CD14-positive monocyte (primary cell): ENCODE data around the gene PNMA1. TPM values are rescaled to one million over a fixed set of nuclear protein-coding genes. Genes with fewer than 3 reads are reported as not detected.

Experiments
- DNase-seq, 3 donors: peaks; one replicate each; pipeline ENCODE4 v3.0.0-alpha.2; 2011 to 2022
- H2AFZ ChIP-seq: 2 replicates; pipeline ENCODE4 v1.6.0; 2012; ENCODE audit warnings: mild to moderate bottlenecking, low read depth, low read length, inconsistent platforms; ENCODE audit not compliant: insufficient read depth, poor library complexity, severe bottlenecking
- H3K27ac ChIP-seq, 2 donors: 1 replicate in 1 of 2; 2 replicates in 1 of 2; pipeline ENCODE4 v1.5.1; 2012 to 2013; ENCODE audit warnings: low read length in 2 of 2, control low read depth in 1 of 2, inconsistent platforms in 1 of 2, low read depth in 1 of 2, mild to moderate bottlenecking in 1 of 2
- H3K27me3 ChIP-seq, 2 donors: one replicate each; pipeline versions ENCODE4 v1.6.0 to v1.6.1; 2011 to 2013; ENCODE audit warnings: low read length in 2 of 2; ENCODE audit not compliant: control insufficient read depth in 2 of 2, insufficient read depth in 2 of 2
- H3K36me3 ChIP-seq, 2 donors: replicated peaks in 1 of 2; 1 replicate in 1 of 2; 2 replicates in 1 of 2; pipeline versions ENCODE4 v1.5.1 to v1.6.1; 2012 to 2013; ENCODE audit warnings: low read length in 2 of 2, control low read depth in 1 of 2, inconsistent platforms in 1 of 2, mild to moderate bottlenecking in 1 of 2; ENCODE audit not compliant: insufficient read depth in 2 of 2, control insufficient read depth in 1 of 2
- H3K4me1 ChIP-seq, 2 donors: 1 replicate in 1 of 2; 2 replicates in 1 of 2; pipeline versions ENCODE4 v1.5.1 to v1.6.1; 2012 to 2013; ENCODE audit warnings: low read length in 2 of 2, control low read depth in 1 of 2, inconsistent platforms in 1 of 2, mild to moderate bottlenecking in 1 of 2, moderate library complexity in 1 of 2; ENCODE audit not compliant: insufficient read depth in 2 of 2, control insufficient read depth in 1 of 2
- H3K4me2 ChIP-seq: replicated peaks from 2 replicates; pipeline ENCODE3; 2012; ENCODE audit warnings: low read length, moderate library complexity, mild to moderate bottlenecking; ENCODE audit not compliant: poor library complexity, severe bottlenecking; ENCODE audit errors: extremely low read depth
- H3K4me3 ChIP-seq, 3 experiments: fragments of 200-600 bp in 1 of 3; sonication (generic) in 1 of 3; replicated peaks in 1 of 3; 1 replicate in 2 of 3; 2 replicates in 1 of 3; pipeline ENCODE4 v1.5.1; 2011 to 2013; ENCODE audit warnings: low read length in 3 of 3, mild to moderate bottlenecking in 3 of 3, control low read depth in 2 of 3, low read depth in 2 of 3, inconsistent platforms in 1 of 3, moderate library complexity in 1 of 3
- H3K79me2 ChIP-seq: 2 replicates; pipeline ENCODE4 v1.6.0; 2012; ENCODE audit warnings: mild to moderate bottlenecking, control low read depth, inconsistent platforms, low read length, moderate library complexity; ENCODE audit not compliant: insufficient read depth
- H3K9ac ChIP-seq: 2 replicates; pipeline ENCODE4 v1.6.0; 2017; ENCODE audit warnings: low read length, mild to moderate bottlenecking; ENCODE audit not compliant: insufficient read depth, poor library complexity, severe bottlenecking
- H3K9me3 ChIP-seq, 2 donors: replicated peaks in 1 of 2; 1 replicate in 1 of 2; 2 replicates in 1 of 2; pipeline versions ENCODE4 v1.5.1 to v1.6.1; 2012 to 2013; ENCODE audit warnings: low read length in 2 of 2, control low read depth in 1 of 2; ENCODE audit not compliant: control insufficient read depth in 1 of 2, insufficient read depth in 1 of 2
- H4K20me1 ChIP-seq: 2 replicates; pipeline ENCODE4 v1.6.0; 2012; ENCODE audit warnings: mild to moderate bottlenecking, low read length, control low read depth, moderate library complexity; ENCODE audit not compliant: insufficient read depth
- H3K27ac Mint-ChIP-seq, 7 donors: one replicate each; pipeline ENCODE4 v1.8.0; 2020; ENCODE audit warnings: mild to moderate bottlenecking in 7 of 7, mixed read lengths in 7 of 7, moderate library complexity in 6 of 7, inconsistent platforms in 2 of 7
- H3K27me3 Mint-ChIP-seq, 3 donors: one replicate each; pipeline ENCODE4 v1.8.0; 2021 to 2022; ENCODE audit warnings: low read depth in 3 of 3, mild to moderate bottlenecking in 3 of 3, mixed read lengths in 3 of 3, moderate library complexity in 3 of 3, inconsistent platforms in 1 of 3
- H3K36me3 Mint-ChIP-seq, 2 donors: one replicate each; pipeline ENCODE4 v1.8.0; 2020; ENCODE audit warnings: mixed read lengths in 2 of 2, inconsistent platforms in 1 of 2, mild to moderate bottlenecking in 1 of 2
- H3K4me1 Mint-ChIP-seq: one replicate; pipeline ENCODE4 v1.8.0; 2020; ENCODE audit warnings: mild to moderate bottlenecking, mixed read lengths
- H3K4me3 Mint-ChIP-seq, 2 donors: one replicate each; pipeline ENCODE4 v1.8.0; 2020; ENCODE audit warnings: mild to moderate bottlenecking in 2 of 2, mixed read lengths in 2 of 2, moderate library complexity in 1 of 2
- H3K9me3 Mint-ChIP-seq, 7 donors: one replicate each; pipeline ENCODE4 v1.8.0; 2020 to 2022; ENCODE audit warnings: mixed read lengths in 7 of 7, mild to moderate bottlenecking in 6 of 7, moderate library complexity in 6 of 7, inconsistent platforms in 2 of 7
- CTCF ChIP-seq: fragments of 200-600 bp; IDR thresholded peaks from one replicate; pipeline ENCODE4 v1.8.0; 2022; ENCODE audit warnings: antibody characterized with exemption, mild to moderate bottlenecking
- WGBS: methylation state at CpG from one replicate; pipeline ENCODE4 v1.1.5; 2013; ENCODE audit warnings: missing lambda C conversion rate; ENCODE audit not compliant: insufficient coverage; 5-methylcytosine and 5-hydroxymethylcytosine counted together
- intact Hi-C, 2 donors: fragments of 100-400 bp; cut with micrococcal nuclease; formaldehyde crosslinking; loops; one replicate each; pipeline versions ENCODE4 v1.15.0 to v1.15.1; 2023
- polyA plus RNA-seq, 3 donors: library from polyadenylated mRNA; depleted of rRNA in 1 of 3; unstranded in 2 of 3; stranded (reverse) in 1 of 3; fragments of 300-500 nt in 2 of 3; fragments of >200 nt in 1 of 3; fragmentation: Illumina TruSeq in 2 of 3; gene quantifications; 1 replicate in 2 of 3; 2 replicates in 1 of 3; pipeline ENCODE4 v1.2.3, GENCODE V29; 2012 to 2021

PNMA1 gene
- polyA plus RNA-seq, 3 donors: 2.4 to 6.4 (median 4.4) TPM

DNA sequence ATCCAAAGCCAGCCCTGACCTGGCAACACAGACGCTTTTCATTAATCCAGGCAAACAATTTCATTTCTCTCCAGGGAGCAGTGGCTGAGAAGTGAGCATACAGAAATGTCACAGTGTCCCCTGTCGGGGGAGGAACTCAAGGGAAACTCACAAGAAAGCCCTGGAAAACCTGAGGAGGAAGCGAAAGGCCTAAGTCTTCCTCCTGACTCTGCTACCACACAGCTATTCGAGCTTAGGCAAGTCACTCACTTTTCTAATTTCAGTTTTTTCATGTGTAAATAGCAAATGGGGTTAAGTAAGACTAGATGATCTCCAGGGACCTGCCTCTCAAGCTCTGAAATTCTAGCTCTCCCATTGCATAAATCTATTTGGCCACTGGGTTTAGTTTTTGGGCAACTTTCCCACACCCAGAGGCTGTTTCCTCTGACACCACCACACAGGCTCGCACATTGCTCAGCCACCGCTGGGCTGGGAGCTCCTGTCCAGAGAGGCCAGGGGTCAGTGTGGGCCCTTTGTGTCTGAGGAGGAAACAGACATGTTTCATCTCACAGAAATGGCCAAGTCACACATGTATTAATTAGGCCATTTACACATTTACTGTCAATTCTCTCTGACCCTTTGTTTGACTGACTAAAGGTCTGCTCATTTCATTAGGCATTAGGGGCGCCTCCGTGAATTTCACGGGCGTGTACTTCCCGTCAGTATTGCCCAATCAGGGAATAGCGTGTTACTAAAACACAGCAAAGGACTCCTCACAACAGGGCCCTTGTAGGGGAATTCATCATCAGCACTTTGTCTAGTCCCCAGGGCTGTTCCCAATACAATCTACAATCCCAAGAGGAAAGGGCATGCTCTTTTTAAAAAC is 9.8 kb upstream of the PNMA1 start:
- H3K9me3 ChIP-seq: no peaks in the 10 kb centered on the region
- H3K4me1 ChIP-seq: peaks cover 42 to 50% of the 10 kb centered on the region in 2 donors
- Mint-ChIP-seq H3K36me3 (peaks cover 84 to 96% of the 10 kb centered on the region in 2 donors), H3K9me3 (no peaks in the 10 kb centered on the region), H3K4me3 (no peak overlapping the region), H3K27me3 (peaks cover 0 to 2% (median 0%) of the 10 kb centered on the region in 3 donors), H3K4me1 (peaks cover 48% of the 10 kb centered on the region), H3K27ac (peak overlapping the region; percentile 74 to 88 (median 83))
- H3K4me2 ChIP-seq: no peak overlapping the region
- no peaks in the 10 kb centered on the region for H3K27me3 ChIP-seq
- no peak for TF ChIP-seq CTCF
- no peak overlapping the region for H3K4me3 ChIP-seq
- peaks cover 87 to 96% of the 10 kb centered on the region in 2 donors for H3K36me3 ChIP-seq
- H4K20me1 ChIP-seq: peaks cover 98% of the 10 kb centered on the region
- peaks cover 10% of the 10 kb centered on the region for H3K79me2 ChIP-seq
- peak overlapping the region; percentile 31 for H3K9ac ChIP-seq
- 32% methylated on average over 8 of the region's 12 CpGs for whole genome bisulfite sequencing
- DNase-seq: peak in 2 of 3 donors; percentile 49 to 72
- intact Hi-C loops: loop anchor here in 1 of 2 donors (10.0 kb wide), 1 partner anchor 291 kb away; the partner anchor contains the start of genes BBOF1 and ENTPD5
- H3K27ac ChIP-seq: peak overlapping the region; percentile 53 to 69
- H2AFZ ChIP-seq: no peak overlapping the region

GRCh38 chr14:73723406-73723796 is 9.2 kb upstream of the PNMA1 start:
- H3K36me3 Mint-ChIP-seq: peaks cover 81 to 98% of the 10 kb centered on the region in 2 donors
- H3K9me3 Mint-ChIP-seq: no peaks in the 10 kb centered on the region
- no peak overlapping the region for H2AFZ ChIP-seq
- peaks cover 9% of the 10 kb centered on the region for H3K79me2 ChIP-seq
- no peak overlapping the region for H3K4me3 Mint-ChIP-seq
- H3K4me1 ChIP-seq: peaks cover 37 to 44% of the 10 kb centered on the region in 2 donors
- DNase-seq: no peak
- H4K20me1 ChIP-seq: peaks cover 97% of the 10 kb centered on the region
- H3K9ac ChIP-seq: no peak overlapping the region
- H3K27me3 ChIP-seq: no peaks in the 10 kb centered on the region
- TF ChIP-seq CTCF: no peak
- H3K27ac Mint-ChIP-seq: peak overlapping the region; percentile 74 to 88 (median 83)
- peaks cover 89 to 99% of the 10 kb centered on the region in 2 donors for H3K36me3 ChIP-seq
- intact Hi-C loops: loop anchor here in 1 of 2 donors (10.0 kb wide), 1 partner anchor 291 kb away; the partner anchor contains the start of genes BBOF1 and ENTPD5
- peaks cover 41% of the 10 kb centered on the region for H3K4me1 Mint-ChIP-seq
- H3K27me3 Mint-ChIP-seq: peaks cover 0 to 2% (median 0%) of the 10 kb centered on the region in 3 donors
- 74% methylated on average over 5 of the region's 7 CpGs for WGBS
- H3K9me3 ChIP-seq: no peaks in the 10 kb centered on the region
- H3K4me3 ChIP-seq: no peak overlapping the region
- no peak overlapping the region for H3K4me2 ChIP-seq
- H3K27ac ChIP-seq: peak overlapping the region; percentile 53 to 69
